ENCODE measurements around the gene BAMBI.

Gene BAMBI

GRCh38 chr10:28709001-28709710 is 31.8 kb downstream of the BAMBI start:
- no peak for DNase-seq

- DNase-seq, result no peak
These were observed 33.0 kb downstream of the BAMBI start for GRCh38 chr10:28710202-28710886.

GRCh38 chr10:28711041-28711440 is 33.7 kb downstream of the BAMBI start:
- DNase-seq, result no peak

- DNase-seq, result no peak
These were observed 34.5 kb downstream of the BAMBI start for GRCh38 chr10:28711776-28712175.

GRCh38 chr10:28713626-28714352 is 36.5 kb downstream of the BAMBI start:
- DNase-seq, result no peak

- no peak for DNase-seq
These were observed 37.2 kb downstream of the BAMBI start for GRCh38 chr10:28714401-28715053.

- DNase-seq, result no peak
These were observed 37.9 kb downstream of the BAMBI start for GRCh38 chr10:28715246-28715645.

GRCh38 chr10:28715757-28716156 is 38.4 kb downstream of the BAMBI start:
- DNase-seq, result no peak

- no peak for DNase-seq
These were observed 39.4 kb downstream of the BAMBI start for GRCh38 chr10:28716748-28717147.

- no peak for DNase-seq
These were observed 40.4 kb downstream of the BAMBI start for GRCh38 chr10:28717656-28718201.

GRCh38 chr10:28719789-28720436 is 42.6 kb downstream of the BAMBI start:
- DNase-seq, result no peak

- DNase-seq, result no peak
These were observed 44.1 kb downstream of the BAMBI start for GRCh38 chr10:28721318-28721951.

GRCh38 chr10:28722065-28722803 is 44.9 kb downstream of the BAMBI start:
- DNase-seq, result no peak

- DNase-seq, result no peak
These were observed 51.0 kb downstream of the BAMBI start for GRCh38 chr10:28728366-28728765.

- no peak for DNase-seq
These were observed 52.9 kb downstream of the BAMBI start for GRCh38 chr10:28730031-28730778.

- no peak for DNase-seq
These were observed 54.8 kb downstream of the BAMBI start for GRCh38 chr10:28732091-28732490.
